GM12878 (cell line): ENCODE results near the gene TAMALIN. TPM values are rescaled to one million over a fixed set of nuclear protein-coding genes. Genes with fewer than 3 reads are reported as not detected.

Experiments used
- ATAC-seq: fragments of 200-7000 bp; cut with Tn5 transposase; 3 replicates; pipeline ENCODE4 v1.9.1; 2020; ENCODE audit warnings: mild to moderate bottlenecking, moderate library complexity
- BruUV-seq: library from RNA; stranded (reverse); fragments of 400-500 nt; replicated peaks from 2 replicates; lab custom pipeline; 2021; lab: Mats Ljungman, UMichigan
- CTCF ChIA-PET: fragments of 300-600 bp; sonication (Branson Sonifier 250); formaldehyde crosslinking; extraction: SDS; loops from one replicate; lab custom pipeline; 2021; ENCODE audit warnings: inconsistent platforms; lab: Yijun Ruan, JAX
- POLR2A ChIA-PET: fragments of 350-600 bp; formaldehyde crosslinking; extraction: SDS; loops from one replicate; lab custom pipeline; 2021; ENCODE audit warnings: inconsistent platforms; lab: Charles Lee
- RAD21 ChIA-PET: fragments of 300-600 bp; sonication (Branson Sonifier 250); formaldehyde crosslinking; loops from one replicate; lab custom pipeline; 2023; ENCODE audit warnings: antibody characterized with exemption; ENCODE audit not compliant: unreplicated experiment; lab: Charles Lee
- SMC1A ChIA-PET: fragments of 300-600 bp; sonication (Branson Sonifier 250); formaldehyde crosslinking; loops from one replicate; lab custom pipeline; 2023; ENCODE audit not compliant: unreplicated experiment, uncharacterized antibody; lab: Charles Lee
- DNase-seq: peaks from one replicate; pipeline ENCODE4 v3.0.0-alpha.2; 2011; ENCODE audit warnings: low read depth, low spot score
- FAIRE-seq: peaks from 3 replicates; lab custom pipeline; 2011; peaks lifted over from hg19 to GRCh38; lab: Jason Lieb, UNC
- H2AFZ ChIP-seq: 2 replicates; pipeline ENCODE4 v1.6.0; 2011; ENCODE audit warnings: low read depth, low read length, control low read depth; ENCODE audit not compliant: control insufficient read depth
- H3K27ac ChIP-seq: 2 replicates; pipeline ENCODE4 v1.5.1; 2011; ENCODE audit warnings: control low read depth; ENCODE audit not compliant: control insufficient read depth, insufficient read depth
- H3K27me3 ChIP-seq, 2 experiments: replicated peaks in 1 of 2; 2 replicates each; pipeline versions ENCODE4 v1.6.0 to v1.6.1; 2011; ENCODE audit warnings: low read length in 1 of 2; ENCODE audit not compliant: control insufficient read depth in 2 of 2, insufficient read depth in 2 of 2
- H3K36me3 ChIP-seq, 2 experiments: 2 replicates each; pipeline ENCODE4 v1.5.1; 2011; ENCODE audit warnings: low read length in 1 of 2; ENCODE audit not compliant: control insufficient read depth in 2 of 2, insufficient read depth in 2 of 2
- H3K4me1 ChIP-seq: 2 replicates; pipeline ENCODE4 v1.6.1; 2011; ENCODE audit warnings: mild to moderate bottlenecking, low read length, moderate library complexity, mixed read lengths; ENCODE audit not compliant: control insufficient read depth, insufficient read depth
- H3K4me2 ChIP-seq: 2 replicates; pipeline ENCODE4 v1.6.0; 2011; ENCODE audit warnings: control low read depth; ENCODE audit not compliant: control insufficient read depth, insufficient read depth
- H3K4me3 ChIP-seq: fragments of 200-600 bp; sonication (generic); 2 replicates; pipeline ENCODE4 v1.5.1; 2016
- H3K79me2 ChIP-seq: 2 replicates; pipeline ENCODE4 v1.6.0; 2011; ENCODE audit warnings: low read length; ENCODE audit not compliant: control insufficient read depth, insufficient read depth
- H3K9ac ChIP-seq: 2 replicates; pipeline ENCODE4 v1.8.0; 2011; ENCODE audit warnings: low read length, control low read depth, mixed read lengths; ENCODE audit not compliant: control insufficient read depth, insufficient read depth
- H3K9me3 ChIP-seq: replicated peaks from 3 replicates; pipeline ENCODE4 v1.5.1; 2011; ENCODE audit warnings: mild to moderate bottlenecking, low read length; ENCODE audit not compliant: control insufficient read depth, insufficient read depth
- H4K20me1 ChIP-seq: 2 replicates; pipeline ENCODE4 v1.6.0; 2011; ENCODE audit not compliant: control insufficient read depth, insufficient read depth
- DPF2 ChIP-seq: fragments of 450-650 bp; IDR thresholded peaks from 2 replicates; pipeline ENCODE4 v1.6.1; 2017; ENCODE audit warnings: mild to moderate bottlenecking
- LARP7 ChIP-seq: fragments of 450-650 bp; IDR thresholded peaks from 2 replicates; pipeline ENCODE4 v1.6.1; 2017; ENCODE audit warnings: mild to moderate bottlenecking
- NFYA ChIP-seq: IDR thresholded peaks from 2 replicates; pipeline ENCODE4 v1.6.1; 2011; ENCODE audit warnings: low read depth, mild to moderate bottlenecking, low read length, improper control_type of control experiment, borderline replicate concordance
- ZBTB4 ChIP-seq: fragments of 450-650 bp; formaldehyde crosslinking; IDR thresholded peaks from 2 replicates; pipeline ENCODE4 v1.4.0; 2022; ENCODE audit warnings: mild to moderate bottlenecking, moderate library complexity
- WGBS: methylation state at CpG from one replicate; pipeline ENCODE4 v1.1.6; 2016; ENCODE audit warnings: low lambda C conversion rate; ENCODE audit not compliant: insufficient replicate concordance, insufficient coverage; ENCODE audit errors: missing lambda C conversion rate; 5-methylcytosine and 5-hydroxymethylcytosine counted together
- in situ Hi-C: fragments of 300-500 bp; cut with MboI; formaldehyde crosslinking; loops from 9 replicates; pipeline ENCODE4 v1.14.3; 2018; ENCODE audit warnings: mixed read lengths
- intact Hi-C: fragments of 100-400 bp; cut with micrococcal nuclease; formaldehyde crosslinking; loops from one replicate; pipeline ENCODE4 v1.14.2; 2022; ENCODE audit not compliant: unreplicated experiment
- polyA plus RNA-seq, 11 experiments: library from polyadenylated mRNA; depleted of rRNA in 4 of 11; unstranded in 6 of 11; stranded (reverse) in 5 of 11; fragments of >200 nt; fragmentation: Nextera tagmentation in 4 of 11; fragmentation: Illumina TruSeq in 1 of 11; extraction: Ambion mirVana in 4 of 11; extraction: Trizol in 1 of 11; gene quantifications; 1 replicate in 1 of 11; 2 replicates in 10 of 11; pipeline versions ENCODE4 v1.2.1 to v1.2.3, GENCODE V29; 2011 to 2016; ENCODE audit warnings: inconsistent platforms in 2 of 11, missing spikeins in 2 of 11, low read depth in 1 of 11
- total RNA-seq, 4 experiments: library from RNA; depleted of rRNA in 3 of 4; stranded (reverse); fragments of >200 nt in 3 of 4; fragmentation: Illumina TruSeq in 1 of 4; extraction: Trizol in 1 of 4; gene quantifications; 2 replicates each; pipeline versions ENCODE4 v1.2.1 to v1.2.3, GENCODE V29; 2013 to 2021

The TAMALIN gene
- total and polyA plus RNA-seq, 10 of the 15 experiments (the other 5 are each of a cell fraction or from before 2014, with no cell fraction given), result 0.09 to 0.58 (median 0.19) TPM; not detected in 4

GRCh38 chr12:51959211-51959610 lies 47.5 kb upstream of the TAMALIN start:
- Histone ChIP-seq H3K27me3 (0 out of 4 replicates have a peak, but pooled peaks cover 0 to 6% of the 10 kb centered on the region in 2 experiments), H3K79me2 (no peaks in the 10 kb centered on the region), H3K4me2 (no peak overlapping the region), H3K4me1 (no peaks in the 10 kb centered on the region), H3K9ac (no peak overlapping the region), H3K9me3 (no peaks in the 10 kb centered on the region; the same call in 2 of the 3 replicates), H3K36me3 (no peaks in the 10 kb centered on the region), H3K4me3 (no peak overlapping the region), H2AFZ (no peak overlapping the region), H3K27ac (no peak overlapping the region), H4K20me1 (no peaks in the 10 kb centered on the region)
- DNase-seq (no peak), ATAC-seq (no peak), FAIRE-seq (no peak)
- SMC1A ChIA-PET, result interaction anchor here (1.3 kb wide), 1 partner anchor 13 kb away, joined by 3 read pairs; no protein-coding TSS in a partner anchor
- intact Hi-C loops, result no loop called here
- CTCF ChIA-PET, result interaction anchor here (0.6 to 1.1 kb wide), 2 partner anchors 12 to 34 kb away, joined by 3 read pairs; no protein-coding TSS in a partner anchor
- in situ Hi-C loops, result no loop called here
- RAD21 ChIA-PET, result no interaction called here
- POLR2A ChIA-PET, result no interaction called here
- WGBS, result 25% methylated on average over 3 of the region's 3 CpGs
- no peak for TF ChIP-seq DPF2
- TF ChIP-seq NFYA, result no peak
- TF ChIP-seq ZBTB4 (CRISPR knock-in tag), result no peak
- no peak for TF ChIP-seq LARP7
- no TSS peak for BruUV-seq
